HFF-Myc (cell line): ENCODE results near the gene NRDC.

Source experiments
- DNase-seq: peaks from one replicate; pipeline ENCODE4 v3.0.0-alpha.2; 2011; ENCODE audit warnings: low read depth; ENCODE audit errors: extremely low read depth
- H3K4me3 ChIP-seq: replicated peaks from 2 replicates; pipeline ENCODE4 v1.5.1; 2011; ENCODE audit warnings: low read depth, mild to moderate bottlenecking, control low read depth, low read length
- TF ChIP-seq, protein P1 (sequence below): IDR thresholded peaks from 2 replicates; pipeline ENCODE4 v1.5.1; 2012; ENCODE audit warnings: mild to moderate bottlenecking, low read depth, low read length, control low read depth; ENCODE audit errors: missing control alignments

Gene NRDC, protein sequence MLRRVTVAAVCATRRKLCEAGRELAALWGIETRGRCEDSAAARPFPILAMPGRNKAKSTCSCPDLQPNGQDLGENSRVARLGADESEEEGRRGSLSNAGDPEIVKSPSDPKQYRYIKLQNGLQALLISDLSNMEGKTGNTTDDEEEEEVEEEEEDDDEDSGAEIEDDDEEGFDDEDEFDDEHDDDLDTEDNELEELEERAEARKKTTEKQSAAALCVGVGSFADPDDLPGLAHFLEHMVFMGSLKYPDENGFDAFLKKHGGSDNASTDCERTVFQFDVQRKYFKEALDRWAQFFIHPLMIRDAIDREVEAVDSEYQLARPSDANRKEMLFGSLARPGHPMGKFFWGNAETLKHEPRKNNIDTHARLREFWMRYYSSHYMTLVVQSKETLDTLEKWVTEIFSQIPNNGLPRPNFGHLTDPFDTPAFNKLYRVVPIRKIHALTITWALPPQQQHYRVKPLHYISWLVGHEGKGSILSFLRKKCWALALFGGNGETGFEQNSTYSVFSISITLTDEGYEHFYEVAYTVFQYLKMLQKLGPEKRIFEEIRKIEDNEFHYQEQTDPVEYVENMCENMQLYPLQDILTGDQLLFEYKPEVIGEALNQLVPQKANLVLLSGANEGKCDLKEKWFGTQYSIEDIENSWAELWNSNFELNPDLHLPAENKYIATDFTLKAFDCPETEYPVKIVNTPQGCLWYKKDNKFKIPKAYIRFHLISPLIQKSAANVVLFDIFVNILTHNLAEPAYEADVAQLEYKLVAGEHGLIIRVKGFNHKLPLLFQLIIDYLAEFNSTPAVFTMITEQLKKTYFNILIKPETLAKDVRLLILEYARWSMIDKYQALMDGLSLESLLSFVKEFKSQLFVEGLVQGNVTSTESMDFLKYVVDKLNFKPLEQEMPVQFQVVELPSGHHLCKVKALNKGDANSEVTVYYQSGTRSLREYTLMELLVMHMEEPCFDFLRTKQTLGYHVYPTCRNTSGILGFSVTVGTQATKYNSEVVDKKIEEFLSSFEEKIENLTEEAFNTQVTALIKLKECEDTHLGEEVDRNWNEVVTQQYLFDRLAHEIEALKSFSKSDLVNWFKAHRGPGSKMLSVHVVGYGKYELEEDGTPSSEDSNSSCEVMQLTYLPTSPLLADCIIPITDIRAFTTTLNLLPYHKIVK

DNA sequence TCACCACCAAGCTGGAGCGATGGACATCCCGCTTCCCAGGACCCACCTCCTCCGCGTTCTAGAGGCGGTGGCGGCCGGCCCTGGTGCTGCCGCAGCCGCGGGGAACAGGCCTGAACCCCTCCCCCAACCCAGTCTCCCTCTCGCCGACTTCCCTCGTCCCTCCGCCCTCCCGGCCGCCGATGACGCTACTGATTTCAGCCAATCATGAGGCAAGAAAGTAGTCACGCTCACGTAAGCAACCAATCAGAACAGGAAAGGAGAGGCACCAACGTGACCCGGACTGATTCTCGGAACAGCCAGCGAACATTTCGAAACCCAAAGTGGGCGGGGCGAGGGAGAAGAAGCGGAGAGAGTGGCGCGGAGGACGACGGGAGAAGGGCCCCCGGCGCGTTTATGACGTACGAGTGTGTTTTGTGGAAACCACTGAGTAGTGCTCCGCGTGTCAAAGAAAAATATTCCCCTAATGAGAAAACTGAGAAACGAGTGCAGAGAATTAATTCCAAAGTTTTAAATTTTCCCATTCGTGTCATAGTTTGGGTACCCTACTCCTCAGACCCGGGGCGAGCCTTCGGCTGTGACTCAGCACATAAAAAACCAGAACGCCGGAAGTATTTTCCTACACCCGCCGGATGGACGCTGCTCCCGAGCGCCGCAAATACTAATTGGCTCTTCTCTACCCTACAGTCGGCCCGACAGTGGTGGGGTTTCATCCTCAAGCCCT lies at the start of gene NRDC:
TSS of gene NRDC (minus strand) at position 112 of the 721 bp plus-strand sequence. CDS start 112 bp downstream, outside the sequence.
- H3K4me3 ChIP-seq = peak within 1 kb of the TSS; percentile 87
- peak; percentile 100 for DNase-seq
- TF ChIP-seq, protein P1, sequence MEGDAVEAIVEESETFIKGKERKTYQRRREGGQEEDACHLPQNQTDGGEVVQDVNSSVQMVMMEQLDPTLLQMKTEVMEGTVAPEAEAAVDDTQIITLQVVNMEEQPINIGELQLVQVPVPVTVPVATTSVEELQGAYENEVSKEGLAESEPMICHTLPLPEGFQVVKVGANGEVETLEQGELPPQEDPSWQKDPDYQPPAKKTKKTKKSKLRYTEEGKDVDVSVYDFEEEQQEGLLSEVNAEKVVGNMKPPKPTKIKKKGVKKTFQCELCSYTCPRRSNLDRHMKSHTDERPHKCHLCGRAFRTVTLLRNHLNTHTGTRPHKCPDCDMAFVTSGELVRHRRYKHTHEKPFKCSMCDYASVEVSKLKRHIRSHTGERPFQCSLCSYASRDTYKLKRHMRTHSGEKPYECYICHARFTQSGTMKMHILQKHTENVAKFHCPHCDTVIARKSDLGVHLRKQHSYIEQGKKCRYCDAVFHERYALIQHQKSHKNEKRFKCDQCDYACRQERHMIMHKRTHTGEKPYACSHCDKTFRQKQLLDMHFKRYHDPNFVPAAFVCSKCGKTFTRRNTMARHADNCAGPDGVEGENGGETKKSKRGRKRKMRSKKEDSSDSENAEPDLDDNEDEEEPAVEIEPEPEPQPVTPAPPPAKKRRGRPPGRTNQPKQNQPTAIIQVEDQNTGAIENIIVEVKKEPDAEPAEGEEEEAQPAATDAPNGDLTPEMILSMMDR = no peak

DNA sequence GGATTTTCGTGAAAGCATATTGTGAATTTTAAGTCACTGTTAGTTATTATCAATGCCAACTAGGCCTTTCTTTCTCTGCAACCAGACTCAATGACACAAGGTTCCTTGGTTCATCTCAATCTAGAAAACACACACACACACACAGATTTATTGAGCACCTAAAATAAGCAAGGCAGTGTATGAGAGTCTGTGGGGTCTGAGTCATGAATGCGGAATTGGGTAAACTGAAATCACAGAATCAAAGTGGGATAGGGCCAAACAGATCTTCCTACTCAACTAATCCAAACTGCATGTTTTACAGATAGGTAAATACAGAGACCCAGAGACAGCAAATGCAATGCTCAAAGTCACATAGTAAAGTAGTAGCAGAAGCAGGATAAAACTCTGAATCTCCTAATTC lies 48.5 kb upstream of the NRDC start:
- no peak for DNase-seq
- TF ChIP-seq, protein P1 = no peak
- no peak overlapping the region for H3K4me3 ChIP-seq

DNA sequence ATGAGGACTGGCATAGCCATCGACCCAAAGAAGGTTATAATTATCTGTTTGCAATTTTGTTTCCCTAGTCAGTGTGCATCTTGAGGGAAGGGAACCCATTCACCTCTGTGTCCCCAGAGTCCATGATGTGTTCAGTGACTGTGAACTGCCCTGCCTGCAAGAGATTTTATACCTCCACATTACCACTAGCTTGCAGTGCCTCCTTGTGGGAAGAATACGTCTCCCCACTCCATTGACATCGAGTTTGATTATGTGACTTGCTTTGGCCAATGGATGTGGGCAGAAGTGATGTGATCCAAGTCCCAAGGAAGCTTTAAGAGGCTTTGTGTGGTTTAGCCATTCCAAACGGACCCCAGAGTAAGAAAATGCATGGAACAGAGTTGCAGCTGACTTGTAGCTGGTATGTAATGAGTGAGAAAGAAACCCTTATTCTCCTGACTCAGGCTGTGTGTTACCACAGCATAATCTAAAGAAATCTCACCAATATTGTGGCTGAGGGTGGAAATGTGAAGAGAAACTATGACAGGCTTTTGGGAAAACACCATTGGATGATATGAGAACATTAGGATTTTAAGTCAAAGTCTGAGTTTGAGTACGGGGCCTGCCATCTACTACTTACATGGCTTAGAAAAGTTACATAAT lies 47.8 kb upstream of the NRDC start:
- TF ChIP-seq, protein P1 = peak; percentile 52
- DNase-seq = no peak
- no peak overlapping the region for H3K4me3 ChIP-seq

DNA sequence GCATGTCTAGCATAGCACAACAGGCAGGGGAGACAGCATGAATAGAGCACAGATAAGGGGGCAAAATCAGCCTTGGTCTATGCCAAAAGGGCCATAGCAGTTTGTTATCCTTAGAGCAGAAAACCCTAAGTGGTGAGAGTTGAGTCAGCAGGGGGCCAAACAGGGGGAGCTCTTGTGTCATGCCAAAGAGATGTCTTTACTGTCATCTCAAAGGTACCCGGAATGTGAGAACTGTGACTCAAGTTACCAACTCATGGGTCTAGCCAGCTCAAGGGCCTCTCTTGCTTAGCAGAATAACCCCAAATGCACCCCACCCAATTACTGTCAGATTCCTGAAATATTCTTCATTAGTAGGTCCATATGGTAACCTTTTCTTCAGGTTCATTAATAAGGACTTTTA lies 45.9 kb upstream of the NRDC start:
- no peak overlapping the region for H3K4me3 ChIP-seq
- no peak for DNase-seq
- TF ChIP-seq, protein P1 = no peak

DNA sequence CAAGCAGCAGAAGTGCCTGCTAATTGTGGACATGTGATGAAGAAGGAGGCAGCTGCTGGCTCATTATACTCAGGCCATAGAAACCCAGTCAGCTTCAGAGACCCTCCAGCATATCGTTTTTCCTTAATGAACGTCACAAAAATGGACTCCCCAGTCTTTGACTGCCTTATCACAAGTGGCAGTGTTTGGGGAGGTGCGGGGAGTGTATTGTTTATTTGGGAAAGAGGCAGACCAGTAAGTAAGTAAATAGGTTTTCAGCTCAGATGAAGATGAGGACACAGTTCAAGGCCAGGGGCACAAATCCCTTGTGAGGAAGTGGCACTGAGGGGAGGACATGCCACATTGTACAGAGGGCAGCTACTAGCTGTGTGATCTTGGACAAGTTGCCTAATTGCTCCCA lies 43.5 kb upstream of the NRDC start:
- no peak for DNase-seq
- TF ChIP-seq, protein P1 = no peak
- H3K4me3 ChIP-seq = no peak overlapping the region
